H1 (cell line): ENCODE measurements around the gene RIPOR3. TPM values are rescaled to one million over a fixed set of nuclear protein-coding genes. Genes with fewer than 3 reads are reported as not detected.

Experiments used
- EZH2 ChIP-seq: fragments of 200-600 bp; sonication (generic); IDR thresholded peaks from 2 replicates; pipeline ENCODE4 v1.7.1; 2012; ENCODE audit warnings: low read depth, mild to moderate bottlenecking, moderate library complexity, low read length, inconsistent platforms; ENCODE audit not compliant: severe bottlenecking
- SP1 ChIP-seq: IDR thresholded peaks from 2 replicates; pipeline ENCODE4 v1.6.1; 2011; ENCODE audit warnings: low read depth, low read length
- polyA plus RNA-seq, 7 experiments: library from polyadenylated mRNA; depleted of rRNA in 3 of 7; stranded (reverse) in 5 of 7; unstranded in 2 of 7; fragments of >200 nt in 5 of 7; fragments of 200-250 nt in 2 of 7; gene quantifications; 1 replicate in 5 of 7; 2 replicates in 1 of 7; 4 replicates in 1 of 7; pipeline versions ENCODE4 v1.2.1 to v1.2.3, GENCODE V29; 2011 to 2013; ENCODE audit warnings: missing spikeins in 2 of 7, mixed read lengths in 2 of 7
- total RNA-seq: library from RNA; stranded (reverse); fragmentation: NEBNext Ultra II Directional; extraction: Animal tissue kit (Norgen Biotek cat#: 25700); gene quantifications from 2 replicates; pipeline ENCODE4 v1.2.1, GENCODE V29; 2021
- TF ChIP-seq, protein P1 (sequence below): fragments of 300-600 bp; sonication (generic); IDR thresholded peaks from 2 replicates; pipeline ENCODE4 v1.7.1; 2012; ENCODE audit warnings: low read length, moderate library complexity, mild to moderate bottlenecking, inconsistent platforms; ENCODE audit not compliant: insufficient replicate concordance

The RIPOR3 gene
- total and polyA plus RNA-seq, 2 of the 8 experiments (the other 6 are each of a cell fraction or from before 2014, with no cell fraction given), result 3.6 to 4.5 TPM

DNA sequence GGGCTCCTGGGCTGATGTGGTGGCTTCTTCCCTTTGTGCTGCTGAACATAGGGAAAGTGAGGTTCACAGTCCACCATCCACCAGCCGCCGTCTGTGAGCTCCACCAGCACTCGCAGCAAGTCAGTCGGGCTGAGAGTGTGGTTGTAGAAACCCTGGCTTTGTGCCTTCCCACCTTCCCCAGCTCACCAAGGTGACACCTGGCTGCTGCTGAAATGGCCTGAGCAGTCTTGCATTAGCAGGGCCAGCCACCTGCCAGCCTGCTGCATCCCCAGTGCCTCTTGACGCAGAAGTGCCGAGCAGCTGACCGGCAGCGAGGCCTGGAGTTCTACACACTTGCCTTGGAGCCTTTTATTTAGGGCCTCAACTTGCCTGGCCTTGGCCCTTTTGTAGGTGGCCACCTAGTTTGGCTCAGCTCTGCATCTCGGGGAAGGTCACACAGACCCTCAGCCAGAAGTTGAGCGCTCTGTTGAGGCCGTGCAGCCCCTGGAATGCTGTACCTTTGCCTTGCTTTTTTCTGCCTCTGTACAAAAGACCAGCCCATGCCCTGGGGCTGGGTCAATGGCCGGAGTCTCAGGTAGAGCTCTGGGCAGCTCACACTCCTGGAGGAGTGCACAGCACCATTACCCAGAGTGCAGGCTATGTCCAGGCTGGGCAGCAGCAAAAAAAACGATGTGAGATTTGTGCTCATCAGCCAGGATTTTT lies 104.7 kb downstream of the RIPOR3 start (continued):
- TF ChIP-seq, protein P1, sequence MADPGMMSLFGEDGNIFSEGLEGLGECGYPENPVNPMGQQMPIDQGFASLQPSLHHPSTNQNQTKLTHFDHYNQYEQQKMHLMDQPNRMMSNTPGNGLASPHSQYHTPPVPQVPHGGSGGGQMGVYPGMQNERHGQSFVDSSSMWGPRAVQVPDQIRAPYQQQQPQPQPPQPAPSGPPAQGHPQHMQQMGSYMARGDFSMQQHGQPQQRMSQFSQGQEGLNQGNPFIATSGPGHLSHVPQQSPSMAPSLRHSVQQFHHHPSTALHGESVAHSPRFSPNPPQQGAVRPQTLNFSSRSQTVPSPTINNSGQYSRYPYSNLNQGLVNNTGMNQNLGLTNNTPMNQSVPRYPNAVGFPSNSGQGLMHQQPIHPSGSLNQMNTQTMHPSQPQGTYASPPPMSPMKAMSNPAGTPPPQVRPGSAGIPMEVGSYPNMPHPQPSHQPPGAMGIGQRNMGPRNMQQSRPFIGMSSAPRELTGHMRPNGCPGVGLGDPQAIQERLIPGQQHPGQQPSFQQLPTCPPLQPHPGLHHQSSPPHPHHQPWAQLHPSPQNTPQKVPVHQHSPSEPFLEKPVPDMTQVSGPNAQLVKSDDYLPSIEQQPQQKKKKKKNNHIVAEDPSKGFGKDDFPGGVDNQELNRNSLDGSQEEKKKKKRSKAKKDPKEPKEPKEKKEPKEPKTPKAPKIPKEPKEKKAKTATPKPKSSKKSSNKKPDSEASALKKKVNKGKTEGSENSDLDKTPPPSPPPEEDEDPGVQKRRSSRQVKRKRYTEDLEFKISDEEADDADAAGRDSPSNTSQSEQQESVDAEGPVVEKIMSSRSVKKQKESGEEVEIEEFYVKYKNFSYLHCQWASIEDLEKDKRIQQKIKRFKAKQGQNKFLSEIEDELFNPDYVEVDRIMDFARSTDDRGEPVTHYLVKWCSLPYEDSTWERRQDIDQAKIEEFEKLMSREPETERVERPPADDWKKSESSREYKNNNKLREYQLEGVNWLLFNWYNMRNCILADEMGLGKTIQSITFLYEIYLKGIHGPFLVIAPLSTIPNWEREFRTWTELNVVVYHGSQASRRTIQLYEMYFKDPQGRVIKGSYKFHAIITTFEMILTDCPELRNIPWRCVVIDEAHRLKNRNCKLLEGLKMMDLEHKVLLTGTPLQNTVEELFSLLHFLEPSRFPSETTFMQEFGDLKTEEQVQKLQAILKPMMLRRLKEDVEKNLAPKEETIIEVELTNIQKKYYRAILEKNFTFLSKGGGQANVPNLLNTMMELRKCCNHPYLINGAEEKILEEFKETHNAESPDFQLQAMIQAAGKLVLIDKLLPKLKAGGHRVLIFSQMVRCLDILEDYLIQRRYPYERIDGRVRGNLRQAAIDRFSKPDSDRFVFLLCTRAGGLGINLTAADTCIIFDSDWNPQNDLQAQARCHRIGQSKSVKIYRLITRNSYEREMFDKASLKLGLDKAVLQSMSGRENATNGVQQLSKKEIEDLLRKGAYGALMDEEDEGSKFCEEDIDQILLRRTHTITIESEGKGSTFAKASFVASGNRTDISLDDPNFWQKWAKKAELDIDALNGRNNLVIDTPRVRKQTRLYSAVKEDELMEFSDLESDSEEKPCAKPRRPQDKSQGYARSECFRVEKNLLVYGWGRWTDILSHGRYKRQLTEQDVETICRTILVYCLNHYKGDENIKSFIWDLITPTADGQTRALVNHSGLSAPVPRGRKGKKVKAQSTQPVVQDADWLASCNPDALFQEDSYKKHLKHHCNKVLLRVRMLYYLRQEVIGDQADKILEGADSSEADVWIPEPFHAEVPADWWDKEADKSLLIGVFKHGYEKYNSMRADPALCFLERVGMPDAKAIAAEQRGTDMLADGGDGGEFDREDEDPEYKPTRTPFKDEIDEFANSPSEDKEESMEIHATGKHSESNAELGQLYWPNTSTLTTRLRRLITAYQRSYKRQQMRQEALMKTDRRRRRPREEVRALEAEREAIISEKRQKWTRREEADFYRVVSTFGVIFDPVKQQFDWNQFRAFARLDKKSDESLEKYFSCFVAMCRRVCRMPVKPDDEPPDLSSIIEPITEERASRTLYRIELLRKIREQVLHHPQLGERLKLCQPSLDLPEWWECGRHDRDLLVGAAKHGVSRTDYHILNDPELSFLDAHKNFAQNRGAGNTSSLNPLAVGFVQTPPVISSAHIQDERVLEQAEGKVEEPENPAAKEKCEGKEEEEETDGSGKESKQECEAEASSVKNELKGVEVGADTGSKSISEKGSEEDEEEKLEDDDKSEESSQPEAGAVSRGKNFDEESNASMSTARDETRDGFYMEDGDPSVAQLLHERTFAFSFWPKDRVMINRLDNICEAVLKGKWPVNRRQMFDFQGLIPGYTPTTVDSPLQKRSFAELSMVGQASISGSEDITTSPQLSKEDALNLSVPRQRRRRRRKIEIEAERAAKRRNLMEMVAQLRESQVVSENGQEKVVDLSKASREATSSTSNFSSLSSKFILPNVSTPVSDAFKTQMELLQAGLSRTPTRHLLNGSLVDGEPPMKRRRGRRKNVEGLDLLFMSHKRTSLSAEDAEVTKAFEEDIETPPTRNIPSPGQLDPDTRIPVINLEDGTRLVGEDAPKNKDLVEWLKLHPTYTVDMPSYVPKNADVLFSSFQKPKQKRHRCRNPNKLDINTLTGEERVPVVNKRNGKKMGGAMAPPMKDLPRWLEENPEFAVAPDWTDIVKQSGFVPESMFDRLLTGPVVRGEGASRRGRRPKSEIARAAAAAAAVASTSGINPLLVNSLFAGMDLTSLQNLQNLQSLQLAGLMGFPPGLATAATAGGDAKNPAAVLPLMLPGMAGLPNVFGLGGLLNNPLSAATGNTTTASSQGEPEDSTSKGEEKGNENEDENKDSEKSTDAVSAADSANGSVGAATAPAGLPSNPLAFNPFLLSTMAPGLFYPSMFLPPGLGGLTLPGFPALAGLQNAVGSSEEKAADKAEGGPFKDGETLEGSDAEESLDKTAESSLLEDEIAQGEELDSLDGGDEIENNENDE, result no peak
- TF ChIP-seq SP1 (no peak), EZH2 (no peak)
